ENCODE measurements around the gene ARHGEF18.
"Not testable (repeated sequence)": the region's sequence is repeated elsewhere in the genome, so short reads cannot be mapped to it uniquely, and the experiment has no call there.

Gene ARHGEF18

DNA sequence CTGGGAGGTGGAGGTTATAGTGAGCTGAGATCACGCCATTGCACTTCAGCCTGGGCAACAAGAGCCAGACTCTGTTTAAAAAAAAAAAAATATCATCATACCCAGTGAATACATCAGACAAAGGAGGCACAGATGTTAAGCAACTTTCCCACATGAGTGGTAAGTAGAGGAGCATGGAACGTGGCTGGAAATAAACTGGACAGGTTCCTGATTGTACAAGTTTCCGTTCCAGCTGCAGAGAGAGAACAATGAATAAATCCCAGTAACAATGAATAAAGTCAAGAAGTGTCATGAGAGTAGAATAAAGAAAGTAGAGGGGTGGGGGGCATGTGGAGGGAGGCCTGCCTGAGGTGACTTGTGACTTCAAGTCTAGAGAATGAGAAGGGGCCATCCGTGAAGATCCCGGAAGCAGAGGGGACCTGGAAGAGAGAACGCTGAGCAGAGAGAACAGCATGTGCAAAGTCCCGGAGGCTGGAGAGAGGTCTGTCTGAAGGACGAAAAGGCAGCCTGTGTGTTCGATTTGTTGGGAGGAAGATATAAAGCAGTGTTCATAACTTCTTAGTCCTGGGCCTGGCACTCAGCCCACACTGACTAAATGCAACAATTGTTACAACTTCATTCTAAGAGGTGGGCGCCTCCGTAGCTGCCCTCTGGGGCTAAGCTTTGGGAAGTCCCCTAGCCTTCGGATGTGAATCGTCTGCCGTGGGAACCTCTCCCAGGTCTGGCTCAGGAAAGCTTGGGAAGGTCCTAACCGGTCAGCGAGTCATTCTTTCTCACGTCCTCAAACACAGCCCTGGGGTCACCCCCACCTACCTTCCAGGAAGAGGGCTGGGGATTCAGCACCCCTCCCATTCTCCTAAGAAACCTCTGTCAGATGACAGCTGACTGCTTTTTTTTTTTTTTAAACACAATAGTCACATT, 15.3 kb upstream of the ARHGEF18 start:
- Mint-ChIP-seq H3K36me3 (ENCODE audit: insufficient read depth) (peaks cover 2% of the 10 kb centered on the region), H3K27me3 (no peaks in the 10 kb centered on the region), H3K4me1 (ENCODE audit: low read depth in 2 of 2) (peaks cover 19% of the 10 kb centered on the region in 2 donors), H3K4me3 (no peak overlapping the region), H3K27ac (no peak overlapping the region), H3K9me3 (no peaks in the 10 kb centered on the region)
- ATAC-seq (replicated peaks) = no peak
- DNase-seq = no peak

DNA sequence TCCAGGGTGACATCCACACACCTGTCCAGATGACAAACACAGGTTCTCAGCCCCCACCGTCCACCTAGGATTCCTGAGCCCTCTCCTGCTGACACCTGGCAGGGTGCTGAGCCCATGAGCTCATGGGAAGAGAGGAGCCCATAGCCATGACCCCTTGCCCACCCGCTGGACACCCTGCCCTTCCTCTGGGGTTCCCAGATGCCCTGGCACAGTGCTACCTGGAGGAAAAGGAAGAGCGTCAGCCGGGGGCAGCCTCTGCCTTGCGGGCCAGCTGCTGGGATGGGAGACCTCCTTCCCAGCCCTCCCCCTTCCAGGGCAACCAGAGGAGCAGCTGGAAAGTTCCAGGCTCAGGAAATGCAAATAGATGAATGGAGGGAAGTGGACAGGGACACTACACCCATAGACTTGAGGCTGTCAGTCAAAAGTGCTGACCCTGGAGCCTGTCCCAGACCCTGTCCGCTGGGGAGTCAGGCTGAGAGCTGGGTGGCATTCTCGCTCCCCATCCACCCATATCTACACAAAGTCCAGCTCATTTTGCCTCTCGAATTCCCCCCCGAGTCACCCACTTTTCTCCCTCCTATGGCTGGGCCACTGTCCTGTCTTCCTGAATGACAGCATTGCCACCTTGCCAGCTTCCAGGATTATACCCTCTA, 12.3 kb upstream of the ARHGEF18 start:
- DNase-seq = no peak
- peaks cover 2% of the 10 kb centered on the region for H3K36me3 Mint-ChIP-seq (ENCODE audit: insufficient read depth)
- peak overlapping the region in 1 of 2 donors; percentile 52 for H3K27ac Mint-ChIP-seq
- no peak overlapping the region for H3K4me3 Mint-ChIP-seq
- no peaks in the 10 kb centered on the region for H3K9me3 Mint-ChIP-seq
- H3K27me3 Mint-ChIP-seq = no peaks in the 10 kb centered on the region
- ATAC-seq (replicated peaks) = no peak
- H3K4me1 Mint-ChIP-seq (ENCODE audit: low read depth in 2 of 2) = peaks cover 29 to 32% of the 10 kb centered on the region in 2 donors

GRCh38 chr19:7337380-7338194, 11.2 kb upstream of the ARHGEF18 start:
- peak; percentile 75 for ATAC-seq (replicated peaks)
- Mint-ChIP-seq H3K27ac (peak overlapping the region; percentile 52 to 71), H3K4me1 (ENCODE audit: low read depth in 2 of 2) (peaks cover 30 to 32% of the 10 kb centered on the region in 2 donors), H3K27me3 (no peaks in the 10 kb centered on the region), H3K9me3 (no peaks in the 10 kb centered on the region), H3K4me3 (peak overlapping the region; percentile 59 to 64), H3K36me3 (ENCODE audit: insufficient read depth) (peaks cover 2% of the 10 kb centered on the region)
- DNase-seq = peak in 1 of 3 experiments; percentile 11

- H3K4me1 Mint-ChIP-seq (ENCODE audit: low read depth in 2 of 2) = peaks cover 48 to 51% of the 10 kb centered on the region in 2 donors
These were observed 7.5 kb upstream of the ARHGEF18 start for GRCh38 chr19:7340959-7341837.

DNA sequence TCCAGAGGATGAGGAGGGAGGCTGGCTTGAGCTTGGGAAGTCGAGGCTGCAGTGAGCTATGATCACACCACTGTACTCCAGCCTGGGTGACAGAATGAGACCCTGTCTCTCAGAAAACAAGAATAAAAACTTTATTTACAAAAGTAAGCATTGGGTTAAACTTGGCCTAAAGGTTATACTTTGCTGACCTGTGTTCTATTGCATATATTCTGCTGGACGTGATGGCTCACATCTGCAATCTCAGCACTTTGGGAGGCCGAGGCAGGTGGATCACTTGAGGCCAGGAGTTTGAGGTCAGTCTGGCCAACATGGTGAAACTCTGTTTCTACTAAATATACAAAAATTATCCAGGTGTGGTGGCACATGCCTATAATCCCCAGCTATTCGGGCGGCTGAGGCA, 6.6 kb upstream of the ARHGEF18 start:
- ATAC-seq (replicated peaks) (no peak), DNase-seq (no peak)
- H3K9me3 Mint-ChIP-seq = no peaks in the 10 kb centered on the region
- H3K36me3 Mint-ChIP-seq (ENCODE audit: insufficient read depth) = peaks cover 11% of the 10 kb centered on the region
- no peaks in the 10 kb centered on the region for H3K27me3 Mint-ChIP-seq
- peak overlapping the region in 1 of 2 donors; percentile 30 for H3K27ac Mint-ChIP-seq
- no peak overlapping the region for H3K4me3 Mint-ChIP-seq
- peaks cover 48 to 53% of the 10 kb centered on the region in 2 donors for H3K4me1 Mint-ChIP-seq (ENCODE audit: low read depth in 2 of 2)

More at GRCh38 chr19:7340959-7341837, 7.5 kb upstream of the ARHGEF18 start:
- no peaks in the 10 kb centered on the region for H3K27me3 Mint-ChIP-seq
- ATAC-seq (replicated peaks) (peak; percentile 19), DNase-seq (peak; percentile 82 to 88 (median 86))
- no peaks in the 10 kb centered on the region for H3K9me3 Mint-ChIP-seq
- H3K4me3 Mint-ChIP-seq = peak overlapping the region; percentile 9 to 64
- peak overlapping the region in 1 of 2 donors; percentile 62 for H3K27ac Mint-ChIP-seq
- peaks cover 9% of the 10 kb centered on the region for H3K36me3 Mint-ChIP-seq (ENCODE audit: insufficient read depth)

DNA sequence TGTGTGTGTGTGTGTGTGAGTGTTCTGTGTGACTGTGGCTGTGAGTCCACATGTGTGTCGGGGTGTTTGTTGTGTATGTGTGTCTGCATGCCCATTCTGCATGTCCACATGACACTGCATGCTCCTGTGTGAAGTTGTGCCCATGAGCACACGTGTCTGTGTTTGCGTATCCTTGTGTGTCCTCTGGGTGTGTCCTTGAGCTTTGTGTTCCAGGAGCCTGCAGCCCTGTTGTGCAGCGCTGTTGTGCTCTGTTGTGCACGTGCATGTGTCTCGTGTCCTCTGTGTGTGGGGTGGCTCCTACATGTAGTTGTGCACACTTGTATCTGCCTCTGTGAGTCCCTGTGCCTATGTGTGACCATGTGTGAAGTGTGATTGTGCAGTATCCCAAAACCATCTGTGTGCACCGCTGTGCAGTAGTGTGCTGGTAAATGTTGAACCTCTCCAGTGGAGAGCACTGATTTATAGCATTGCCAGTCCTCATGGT, 2.2 kb upstream of the ARHGEF18 start:
- ATAC-seq (replicated peaks) (no peak), DNase-seq (no peak)
- Mint-ChIP-seq H3K4me3 (peak overlapping the region; percentile 85 to 86), H3K27me3 (no peaks in the 10 kb centered on the region), H3K36me3 (ENCODE audit: insufficient read depth) (peaks cover 27% of the 10 kb centered on the region), H3K4me1 (ENCODE audit: low read depth in 2 of 2) (peaks cover 53 to 58% of the 10 kb centered on the region in 2 donors), H3K27ac (peak overlapping the region; percentile 93 to 97), H3K9me3 (no peaks in the 10 kb centered on the region)

DNA sequence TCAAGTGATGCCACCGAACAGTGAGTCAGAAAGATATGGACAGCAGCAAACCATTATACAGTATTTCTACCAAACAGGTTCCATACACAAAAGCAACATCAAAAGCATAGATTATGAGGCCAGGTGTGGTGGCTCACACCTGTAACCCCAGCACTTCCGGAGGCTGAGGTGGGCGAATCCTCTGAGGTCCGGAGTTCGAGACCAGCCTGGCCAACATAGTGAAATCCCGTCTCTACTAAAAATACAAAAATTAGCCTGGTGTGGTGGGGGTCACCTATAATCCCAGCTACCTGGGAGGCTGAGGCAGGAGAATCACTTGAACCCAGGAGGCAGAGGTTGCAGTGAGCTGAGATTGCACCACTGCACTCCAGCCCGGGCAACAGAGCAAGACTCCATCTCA, 1.7 kb upstream of the ARHGEF18 start:
- H3K36me3 Mint-ChIP-seq (ENCODE audit: insufficient read depth) = peaks cover 30% of the 10 kb centered on the region
- H3K27me3 Mint-ChIP-seq; H3K9me3 Mint-ChIP-seq; DNase-seq; ATAC-seq (replicated peaks): not testable (repeated sequence)
- peaks cover 58 to 63% of the 10 kb centered on the region in 2 donors for H3K4me1 Mint-ChIP-seq (ENCODE audit: low read depth in 2 of 2)
- H3K27ac Mint-ChIP-seq = peak overlapping the region; percentile 93 to 97
- peak overlapping the region; percentile 85 to 86 for H3K4me3 Mint-ChIP-seq

DNA sequence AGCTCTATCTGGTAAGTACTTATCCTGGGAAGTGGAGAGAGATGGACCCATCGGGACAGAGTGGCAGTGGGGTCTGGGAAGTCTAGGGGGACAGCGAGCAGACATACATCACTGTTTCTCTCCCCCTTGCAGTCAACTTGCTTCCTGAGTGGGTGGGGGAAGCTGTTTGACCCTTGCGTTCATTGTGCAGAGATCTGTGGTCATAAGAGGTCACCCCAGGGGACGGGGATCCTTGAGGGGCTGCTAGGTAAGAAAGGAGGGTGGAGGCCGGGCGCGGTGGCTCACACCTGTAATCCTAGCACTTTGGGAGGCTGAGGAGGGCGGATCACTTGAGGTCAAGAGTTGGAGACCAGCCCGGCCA, 474 bp downstream of the ARHGEF18 start:
- Mint-ChIP-seq H3K27ac (peak overlapping the region; percentile 96 to 98), H3K4me3 (peak overlapping the region; percentile 99 to 100), H3K27me3 (no peaks in the 10 kb centered on the region), H3K9me3 (peaks cover 0 to 4% of the 10 kb centered on the region in 2 donors), H3K36me3 (ENCODE audit: insufficient read depth) (peaks cover 42% of the 10 kb centered on the region), H3K4me1 (ENCODE audit: low read depth in 2 of 2) (peaks cover 68 to 69% of the 10 kb centered on the region in 2 donors)
- DNase-seq = no peak
- no peak for ATAC-seq (replicated peaks)

DNA sequence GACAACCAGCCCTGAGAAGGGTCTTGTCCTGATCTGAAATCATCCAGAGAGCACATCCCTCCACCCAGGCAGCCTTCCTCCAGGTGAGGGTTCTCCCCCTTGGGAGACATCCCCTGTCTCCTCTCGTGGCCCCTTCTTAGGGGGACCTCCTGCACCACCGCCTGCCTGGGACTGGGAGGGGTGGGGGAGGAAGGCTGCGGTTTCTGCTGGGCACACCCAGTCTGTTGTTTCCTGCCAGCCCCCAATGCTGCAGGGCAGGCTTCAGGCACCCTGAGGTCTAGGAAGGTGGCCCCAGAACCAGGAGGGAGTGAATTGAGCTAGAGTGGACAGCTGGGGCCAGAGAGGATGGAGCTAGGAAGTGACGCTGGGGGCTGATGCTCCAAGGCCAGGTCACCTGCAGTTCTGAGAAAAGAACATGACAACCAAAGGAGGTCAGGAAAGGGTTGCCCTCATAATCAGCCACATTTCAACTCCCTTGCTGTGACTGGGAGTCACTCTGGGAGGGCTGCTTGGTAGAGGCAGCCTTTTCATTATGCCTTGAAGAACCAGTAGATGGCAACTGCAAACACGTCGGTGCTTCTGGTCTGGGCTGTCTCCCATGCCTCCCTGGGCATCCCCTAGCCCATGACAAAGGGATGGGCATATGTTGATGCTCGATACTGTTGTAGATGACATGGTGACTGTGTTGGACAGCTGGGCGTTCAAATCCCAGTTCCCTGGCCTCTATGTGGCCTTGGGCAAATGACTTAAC, 1.4 kb downstream of the ARHGEF18 start:
- peaks cover 0 to 4% of the 10 kb centered on the region in 2 donors for H3K9me3 Mint-ChIP-seq
- H3K27me3 Mint-ChIP-seq = no peaks in the 10 kb centered on the region
- H3K4me1 Mint-ChIP-seq (ENCODE audit: low read depth in 2 of 2) = peaks cover 71 to 72% of the 10 kb centered on the region in 2 donors
- H3K36me3 Mint-ChIP-seq (ENCODE audit: insufficient read depth) = peaks cover 50% of the 10 kb centered on the region
- ATAC-seq (replicated peaks) (peak; percentile 59), DNase-seq (peak; percentile 29 to 54 (median 32))
- peak overlapping the region; percentile 99 to 100 for H3K4me3 Mint-ChIP-seq
- H3K27ac Mint-ChIP-seq = peak overlapping the region; percentile 96 to 98

GRCh38 chr19:7351861-7352260, 3.1 kb downstream of the ARHGEF18 start:
- H3K4me1 Mint-ChIP-seq (ENCODE audit: low read depth in 2 of 2) = peaks cover 59 to 60% of the 10 kb centered on the region in 2 donors
- peaks cover 54% of the 10 kb centered on the region for H3K36me3 Mint-ChIP-seq (ENCODE audit: insufficient read depth)

DNA sequence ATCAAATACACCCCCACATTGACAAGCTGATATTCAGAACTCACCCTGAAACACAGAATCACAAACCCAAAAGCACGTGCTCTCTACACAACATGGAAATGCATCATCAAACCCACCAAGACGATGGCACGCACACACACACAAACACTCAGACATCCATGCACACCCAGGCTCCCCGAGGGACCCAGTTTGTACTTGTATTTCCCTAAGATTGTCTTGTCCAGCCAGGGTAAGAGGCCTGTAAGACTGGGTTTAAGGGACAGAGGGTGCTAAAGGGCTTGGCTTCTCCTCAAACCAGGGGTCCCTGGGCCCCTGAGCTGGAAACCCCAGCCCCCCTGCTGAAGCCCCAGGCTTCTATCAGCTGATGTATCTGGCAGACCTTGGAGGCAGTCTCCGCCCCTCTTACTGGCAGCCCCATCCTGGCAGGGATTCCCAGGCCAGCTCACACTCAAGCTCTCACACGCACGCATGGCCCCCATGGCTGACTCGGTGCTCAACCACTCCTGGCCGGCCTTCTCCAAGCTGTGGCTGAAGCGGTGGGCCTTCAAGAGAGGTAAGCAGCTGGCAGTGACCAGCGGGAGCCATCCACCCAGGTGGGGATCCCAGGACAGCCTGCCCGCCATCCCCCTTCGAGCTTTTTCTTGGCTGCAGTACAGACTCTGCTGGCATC, 6.5 kb downstream of the ARHGEF18 start:
- Mint-ChIP-seq H3K27ac (no peak overlapping the region), H3K36me3 (ENCODE audit: insufficient read depth) (peaks cover 40% of the 10 kb centered on the region), H3K4me1 (ENCODE audit: low read depth in 2 of 2) (peaks cover 56 to 65% of the 10 kb centered on the region in 2 donors), H3K4me3 (peak overlapping the region; percentile 2 to 55), H3K27me3 (no peaks in the 10 kb centered on the region), H3K9me3 (peaks cover 0 to 4% of the 10 kb centered on the region in 2 donors)
- DNase-seq (no peak), ATAC-seq (replicated peaks) (no peak)

More at GRCh38 chr19:7351861-7352260, 3.1 kb downstream of the ARHGEF18 start:
- DNase-seq (no peak), ATAC-seq (replicated peaks) (no peak)
- Mint-ChIP-seq H3K4me3 (peak overlapping the region; percentile 99 to 100), H3K9me3 (peaks cover 0 to 4% of the 10 kb centered on the region in 2 donors), H3K27me3 (no peaks in the 10 kb centered on the region), H3K27ac (peak overlapping the region; percentile 96 to 98)
